T-cell (primary cell): ENCODE measurements around the gene SEMA3D. TPM values are rescaled to one million over a fixed set of nuclear protein-coding genes. Genes with fewer than 3 reads are reported as not detected.

Source experiments
- ATAC-seq, 4 experiments: fragments of 200-7000 bp in 3 of 4; fragments of 150-1000 bp in 1 of 4; cut with Tn5 transposase; replicated peaks in 1 of 4; 1 replicate in 3 of 4; 2 replicates in 1 of 4; pipeline ENCODE4 v1.10.0; 2021; ENCODE audit warnings: moderate library complexity in 3 of 4, mild to moderate bottlenecking in 2 of 4, moderate number of reproducible peaks in 1 of 4
- CTCF ChIA-PET, 2 donors: fragments of 300-600 bp; sonication (Branson Sonifier 250); formaldehyde crosslinking; loops; one replicate each; lab custom pipeline; 2022; ENCODE audit warnings: antibody characterized with exemption in 2 of 2; lab: Charles Lee
- POLR2A ChIA-PET, 2 donors: fragments of 300-600 bp; sonication (Branson Sonifier 250); formaldehyde crosslinking; loops; one replicate each; lab custom pipeline; 2022; ENCODE audit warnings: antibody characterized with exemption in 2 of 2; lab: Charles Lee
- DNase-seq, 35 experiments: peaks; one replicate each; pipeline versions ENCODE4 v3.0.0 to v3.0.0-alpha.2; 2013 to 2023
- H3K27ac ChIP-seq: one replicate; pipeline ENCODE4 v1.5.1; 2013; ENCODE audit warnings: low read length
- H3K27me3 ChIP-seq, 2 experiments: replicated peaks in 1 of 2; 1 replicate in 1 of 2; 2 replicates in 1 of 2; pipeline versions ENCODE4 v1.6.1 to v1.7.0; 2013; ENCODE audit warnings: low read length in 1 of 2, mixed read lengths in 1 of 2; ENCODE audit not compliant: control insufficient read depth in 2 of 2, insufficient read depth in 2 of 2; ENCODE audit errors: extremely low read depth in 1 of 2
- H3K36me3 ChIP-seq, 2 donors: 1 replicate in 1 of 2; 2 replicates in 1 of 2; pipeline versions ENCODE4 v1.6.1 to v1.7.0; 2013; ENCODE audit warnings: low read length in 1 of 2; ENCODE audit not compliant: control insufficient read depth in 2 of 2, insufficient read depth in 1 of 2; ENCODE audit errors: extremely low read depth in 1 of 2
- H3K4me1 ChIP-seq, 2 experiments: 1 replicate in 1 of 2; 2 replicates in 1 of 2; pipeline versions ENCODE4 v1.6.1 to v1.7.0; 2013; ENCODE audit warnings: low read length in 2 of 2, mixed read lengths in 1 of 2; ENCODE audit not compliant: insufficient read depth in 2 of 2, control insufficient read depth in 1 of 2; ENCODE audit errors: extremely low read depth in 1 of 2
- H3K4me3 ChIP-seq, 2 donors: 1 replicate in 1 of 2; 2 replicates in 1 of 2; pipeline versions ENCODE4 v1.5.1 to v1.7.0; 2013; ENCODE audit warnings: mild to moderate bottlenecking in 2 of 2, low read length in 1 of 2, moderate library complexity in 1 of 2; ENCODE audit not compliant: control insufficient read depth in 1 of 2; ENCODE audit errors: extremely low read depth in 1 of 2
- H3K9me3 ChIP-seq: 2 replicates; pipeline ENCODE4 v1.7.0; 2013
- H3K27ac Mint-ChIP-seq, 2 donors: one replicate each; pipeline ENCODE4 v1.8.0; 2020 to 2021; ENCODE audit warnings: mild to moderate bottlenecking in 2 of 2, mixed read lengths in 2 of 2
- H3K27me3 Mint-ChIP-seq, 2 donors: one replicate each; pipeline ENCODE4 v1.8.0; 2021 to 2022; ENCODE audit warnings: mixed read lengths in 2 of 2
- H3K36me3 Mint-ChIP-seq: one replicate; pipeline ENCODE4 v1.8.0; 2021; ENCODE audit warnings: mixed read lengths
- H3K4me1 Mint-ChIP-seq, 3 donors: one replicate each; pipeline ENCODE4 v1.8.0; 2020 to 2022; ENCODE audit warnings: mixed read lengths in 3 of 3, mild to moderate bottlenecking in 1 of 3
- H3K4me3 Mint-ChIP-seq, 3 donors: one replicate each; pipeline ENCODE4 v1.8.0; 2020 to 2022; ENCODE audit warnings: mild to moderate bottlenecking in 3 of 3, mixed read lengths in 3 of 3, moderate library complexity in 3 of 3
- H3K9me3 Mint-ChIP-seq, 3 donors: one replicate each; pipeline ENCODE4 v1.8.0; 2020 to 2022; ENCODE audit warnings: mixed read lengths in 3 of 3
- WGBS: methylation state at CpG from one replicate; pipeline ENCODE4 v1.1.5; 2013; ENCODE audit warnings: missing lambda C conversion rate; ENCODE audit not compliant: insufficient coverage; 5-methylcytosine and 5-hydroxymethylcytosine counted together
- total RNA-seq, 35 experiments: library from RNA in 6 of 35; stranded (reverse) in 6 of 35; fragments of 120-200 nt in 1 of 35; gene quantifications; one replicate each; pipeline versions ENCODE4 v1.2.1 to v1.2.4 and lab custom pipeline; 2013 to 2026

Gene SEMA3D
- total RNA-seq, 5 donors from 2014 or later (not counting 1 experiment from before 2014, with no cell fraction given) = 0.29 TPM; not detected in 4

GRCh38 chr7:85104432-85105205 lies 82.2 kb downstream of the SEMA3D start:
- no peaks in the 10 kb centered on the region for H3K27me3 ChIP-seq
- CTCF ChIA-PET = no interaction called here
- WGBS = no CpG with 5 or more reads among the region's 4 CpGs
- DNase-seq (no peak), ATAC-seq (no peak)
- H3K27ac ChIP-seq = no peak overlapping the region
- no peak overlapping the region for H3K4me3 ChIP-seq
- no peaks in the 10 kb centered on the region for H3K4me1 Mint-ChIP-seq
- no peaks in the 10 kb centered on the region for H3K36me3 Mint-ChIP-seq
- no peaks in the 10 kb centered on the region for H3K36me3 ChIP-seq
- H3K9me3 ChIP-seq = no peaks in the 10 kb centered on the region
- no peaks in the 10 kb centered on the region for H3K4me1 ChIP-seq
- no peak overlapping the region for H3K4me3 Mint-ChIP-seq
- H3K27ac Mint-ChIP-seq = no peak overlapping the region
- POLR2A ChIA-PET = no interaction called here
- H3K9me3 Mint-ChIP-seq = no peaks in the 10 kb centered on the region
- H3K27me3 Mint-ChIP-seq = no peaks in the 10 kb centered on the region

GRCh38 chr7:85103962-85104361 lies 82.9 kb downstream of the SEMA3D start:
- Histone ChIP-seq H3K27me3 (no peaks in the 10 kb centered on the region), H3K4me1 (no peaks in the 10 kb centered on the region), H3K27ac (no peak overlapping the region), H3K9me3 (no peaks in the 10 kb centered on the region), H3K4me3 (no peak overlapping the region), H3K36me3 (no peaks in the 10 kb centered on the region)
- Mint-ChIP-seq H3K9me3 (no peaks in the 10 kb centered on the region), H3K4me1 (no peaks in the 10 kb centered on the region), H3K4me3 (no peak overlapping the region), H3K27me3 (no peaks in the 10 kb centered on the region), H3K27ac (no peak overlapping the region), H3K36me3 (no peaks in the 10 kb centered on the region)
- DNase-seq (no peak), ATAC-seq (no peak)
- ChIA-PET POLR2A (no interaction called here), CTCF (no interaction called here)

DNA sequence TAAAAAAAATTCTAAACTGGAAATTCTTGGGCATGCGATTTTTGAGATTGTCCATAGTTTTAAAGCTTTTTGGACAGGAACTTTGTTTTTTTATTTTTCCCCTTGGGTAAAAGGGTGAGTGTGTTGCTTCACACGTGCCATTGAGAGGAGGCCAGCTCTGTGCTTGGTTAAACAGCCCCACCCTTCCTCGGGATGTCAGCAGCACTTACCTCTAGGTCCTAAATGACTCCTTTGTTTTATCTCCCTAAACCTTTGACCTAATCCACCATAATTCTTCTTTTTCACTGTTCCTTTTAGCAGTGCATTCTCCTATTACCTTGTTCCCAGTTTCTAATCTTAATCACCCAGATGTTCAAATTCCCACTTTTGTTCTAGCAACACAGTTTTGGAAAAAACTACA lies 83.5 kb downstream of the SEMA3D start:
- DNase-seq = no peak
- Histone ChIP-seq H3K36me3 (no peaks in the 10 kb centered on the region), H3K27me3 (no peaks in the 10 kb centered on the region), H3K27ac (no peak overlapping the region), H3K4me3 (no peak overlapping the region), H3K9me3 (no peaks in the 10 kb centered on the region), H3K4me1 (no peaks in the 10 kb centered on the region)
- no peak overlapping the region for H3K27ac Mint-ChIP-seq
- no peaks in the 10 kb centered on the region for H3K27me3 Mint-ChIP-seq
- H3K36me3 Mint-ChIP-seq = no peaks in the 10 kb centered on the region
- no peak overlapping the region for H3K4me3 Mint-ChIP-seq
- no peaks in the 10 kb centered on the region for H3K4me1 Mint-ChIP-seq
- WGBS = 67% methylated on average over 1 of the region's 3 CpGs
- ChIA-PET CTCF (no interaction called here), POLR2A (no interaction called here)
- no peaks in the 10 kb centered on the region for H3K9me3 Mint-ChIP-seq
- no peak for ATAC-seq

GRCh38 chr7:85102813-85103350 lies 84.0 kb downstream of the SEMA3D start:
- H3K27ac ChIP-seq = no peak overlapping the region

DNA sequence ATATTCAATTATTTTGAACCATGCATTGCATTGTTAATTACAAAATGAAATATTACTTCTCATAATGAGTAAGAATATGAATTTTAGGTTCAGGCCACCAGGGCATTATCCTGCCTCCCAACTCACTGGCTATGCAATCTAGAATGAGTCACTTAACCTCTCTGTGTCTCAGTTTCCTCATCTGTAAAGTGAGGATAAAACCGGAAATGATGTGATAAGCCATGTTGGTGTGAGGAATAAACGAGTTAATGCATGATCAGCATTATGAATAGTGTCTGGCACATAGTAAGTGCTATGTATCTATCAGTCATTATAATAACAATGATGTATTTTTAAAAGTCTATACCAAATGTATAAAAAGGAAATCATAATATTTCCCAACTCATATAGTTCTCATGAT lies 85.5 kb downstream of the SEMA3D start:
- H3K9me3 ChIP-seq = no peaks in the 10 kb centered on the region
- no peak overlapping the region for H3K27ac ChIP-seq

More at GRCh38 chr7:85102813-85103350, 84.0 kb downstream of the SEMA3D start:
- H3K36me3 Mint-ChIP-seq = no peaks in the 10 kb centered on the region
- POLR2A ChIA-PET = no interaction called here
- H3K4me1 Mint-ChIP-seq = no peaks in the 10 kb centered on the region
- no peak overlapping the region for H3K27ac Mint-ChIP-seq
- Histone ChIP-seq H3K9me3 (no peaks in the 10 kb centered on the region), H3K27me3 (no peaks in the 10 kb centered on the region), H3K4me1 (no peaks in the 10 kb centered on the region), H3K4me3 (no peak overlapping the region), H3K36me3 (no peaks in the 10 kb centered on the region)
- no CpG with 5 or more reads among the region's 2 CpGs for WGBS
- no peaks in the 10 kb centered on the region for H3K27me3 Mint-ChIP-seq
- CTCF ChIA-PET = no interaction called here
- no peak for ATAC-seq
- H3K9me3 Mint-ChIP-seq = no peaks in the 10 kb centered on the region
- no peak overlapping the region for H3K4me3 Mint-ChIP-seq
- DNase-seq = no peak

DNA sequence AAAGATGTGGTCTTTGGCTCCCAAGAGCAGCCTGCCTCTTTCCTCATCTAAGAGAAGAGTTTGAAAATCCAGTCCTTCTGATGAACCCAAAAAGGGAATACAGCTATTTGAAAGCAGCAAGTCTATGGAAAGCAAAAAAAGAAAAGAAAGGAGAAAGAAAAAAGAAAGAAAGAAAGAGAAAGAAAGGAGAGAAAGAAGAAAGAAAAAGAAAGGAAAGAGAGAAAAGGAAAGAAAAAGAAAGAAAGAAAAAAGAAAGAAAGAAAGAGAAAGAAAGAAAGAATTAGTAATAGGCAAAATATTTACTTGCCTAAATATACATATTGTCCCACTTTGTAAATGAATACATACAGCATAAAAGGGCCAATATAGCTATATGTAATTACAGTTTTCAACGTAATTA lies 89.0 kb downstream of the SEMA3D start:
- no peaks in the 10 kb centered on the region for H3K27me3 ChIP-seq
- POLR2A ChIA-PET = no interaction called here
- Mint-ChIP-seq H3K9me3 (no peaks in the 10 kb centered on the region), H3K4me3 (no peak overlapping the region), H3K36me3 (no peaks in the 10 kb centered on the region), H3K27ac (no peak overlapping the region), H3K27me3 (no peaks in the 10 kb centered on the region), H3K4me1 (no peaks in the 10 kb centered on the region)
- no CpG with 5 or more reads among the region's 1 CpG for WGBS
- CTCF ChIA-PET = no interaction called here
- DNase-seq (no peak), ATAC-seq (no peak)
- no peak overlapping the region for H3K27ac ChIP-seq
- H3K4me1 ChIP-seq = no peaks in the 10 kb centered on the region
- no peaks in the 10 kb centered on the region for H3K9me3 ChIP-seq
- H3K4me3 ChIP-seq = no peak overlapping the region
- H3K36me3 ChIP-seq = no peaks in the 10 kb centered on the region

More for the DNA sequence above, 85.5 kb downstream of the SEMA3D start:
- Mint-ChIP-seq H3K4me3 (no peak overlapping the region), H3K4me1 (no peaks in the 10 kb centered on the region), H3K27ac (no peak overlapping the region), H3K9me3 (no peaks in the 10 kb centered on the region), H3K36me3 (no peaks in the 10 kb centered on the region), H3K27me3 (no peaks in the 10 kb centered on the region)
- ChIA-PET CTCF (no interaction called here), POLR2A (no interaction called here)
- ATAC-seq (no peak), DNase-seq (no peak)
- H3K4me1 ChIP-seq = no peaks in the 10 kb centered on the region
- no peaks in the 10 kb centered on the region for H3K27me3 ChIP-seq
- no CpG with 5 or more reads among the region's 2 CpGs for WGBS
- no peak overlapping the region for H3K4me3 ChIP-seq
- H3K36me3 ChIP-seq = no peaks in the 10 kb centered on the region
